Loucy (cell line): Measurements from ENCODE around the gene PANK3.

Experiments
- H2AFZ ChIP-seq: fragments of 200-600 bp; sonication (generic); 2 replicates; pipeline ENCODE4 v1.6.0; 2016; ENCODE audit warnings: antibody characterized with exemption, mild to moderate bottlenecking, low read length, moderate library complexity
- H3F3A ChIP-seq: fragments of 200-600 bp; 2 replicates; pipeline ENCODE4 v1.6.0; 2016; ENCODE audit warnings: antibody characterized with exemption, low read depth, mild to moderate bottlenecking
- H3K27me3 ChIP-seq: fragments of 200-600 bp; sonication (generic); 2 replicates; pipeline ENCODE4 v1.6.1; 2014; ENCODE audit warnings: low read length, mild to moderate bottlenecking; ENCODE audit not compliant: insufficient read depth, poor library complexity, severe bottlenecking
- H3K36me3 ChIP-seq: fragments of 200-600 bp; sonication (generic); 2 replicates; pipeline ENCODE4 v1.6.1; 2016; ENCODE audit warnings: low read length; ENCODE audit not compliant: insufficient read depth
- H3K4me1 ChIP-seq: fragments of 200-600 bp; sonication (generic); 2 replicates; pipeline ENCODE4 v1.5.1; 2014; ENCODE audit warnings: low read length, mild to moderate bottlenecking; ENCODE audit not compliant: insufficient read depth, poor library complexity, severe bottlenecking
- H3K4me2 ChIP-seq: fragments of 200-600 bp; sonication (generic); 2 replicates; pipeline ENCODE4 v1.6.0; 2014; ENCODE audit warnings: antibody characterized with exemption, low read length, low read depth, mild to moderate bottlenecking; ENCODE audit not compliant: poor library complexity, severe bottlenecking
- H3K4me3 ChIP-seq: fragments of 200-600 bp; sonication (generic); 2 replicates; pipeline ENCODE4 v1.5.1; 2014; ENCODE audit warnings: low read length, mild to moderate bottlenecking, mixed read lengths; ENCODE audit not compliant: poor library complexity, severe bottlenecking
- H3K79me2 ChIP-seq: fragments of 200-600 bp; sonication (generic); 2 replicates; pipeline ENCODE4 v1.6.1; 2014; ENCODE audit warnings: low read length; ENCODE audit not compliant: insufficient read depth
- H3K9ac ChIP-seq: fragments of 200-600 bp; sonication (generic); 2 replicates; pipeline ENCODE4 v1.6.0; 2014; ENCODE audit warnings: mild to moderate bottlenecking, low read depth, low read length, moderate library complexity; ENCODE audit not compliant: poor library complexity, severe bottlenecking
- H3K9me2 ChIP-seq: fragments of 200-600 bp; sonication (generic); replicated peaks from 2 replicates; pipeline ENCODE4 v1.6.1; 2016; ENCODE audit warnings: low read depth, low read length, mixed read lengths
- H3K9me3 ChIP-seq: fragments of 200-600 bp; sonication (generic); 2 replicates; pipeline ENCODE4 v1.6.1; 2014; ENCODE audit warnings: mild to moderate bottlenecking, antibody characterized with exemption, low read length, low read depth; ENCODE audit not compliant: insufficient read depth
- H4K20me1 ChIP-seq: fragments of 200-600 bp; sonication (generic); 2 replicates; pipeline ENCODE4 v1.6.0; 2014; ENCODE audit warnings: antibody characterized with exemption, low read length, mild to moderate bottlenecking; ENCODE audit not compliant: insufficient read depth, poor library complexity, severe bottlenecking
- EZH2phosphoT487 ChIP-seq: fragments of 200-600 bp; IDR thresholded peaks from 2 replicates; pipeline ENCODE4 v1.6.1; 2018; ENCODE audit warnings: antibody characterized with exemption, mild to moderate bottlenecking, moderate library complexity, borderline replicate concordance
- TF ChIP-seq, protein P1 (sequence below): fragments of 200-600 bp; sonication (generic); conservative IDR thresholded peaks from 2 replicates; pipeline ENCODE4 v1.5.1; 2014; ENCODE audit warnings: mild to moderate bottlenecking, antibody characterized with exemption, low read length

Gene PANK3

DNA sequence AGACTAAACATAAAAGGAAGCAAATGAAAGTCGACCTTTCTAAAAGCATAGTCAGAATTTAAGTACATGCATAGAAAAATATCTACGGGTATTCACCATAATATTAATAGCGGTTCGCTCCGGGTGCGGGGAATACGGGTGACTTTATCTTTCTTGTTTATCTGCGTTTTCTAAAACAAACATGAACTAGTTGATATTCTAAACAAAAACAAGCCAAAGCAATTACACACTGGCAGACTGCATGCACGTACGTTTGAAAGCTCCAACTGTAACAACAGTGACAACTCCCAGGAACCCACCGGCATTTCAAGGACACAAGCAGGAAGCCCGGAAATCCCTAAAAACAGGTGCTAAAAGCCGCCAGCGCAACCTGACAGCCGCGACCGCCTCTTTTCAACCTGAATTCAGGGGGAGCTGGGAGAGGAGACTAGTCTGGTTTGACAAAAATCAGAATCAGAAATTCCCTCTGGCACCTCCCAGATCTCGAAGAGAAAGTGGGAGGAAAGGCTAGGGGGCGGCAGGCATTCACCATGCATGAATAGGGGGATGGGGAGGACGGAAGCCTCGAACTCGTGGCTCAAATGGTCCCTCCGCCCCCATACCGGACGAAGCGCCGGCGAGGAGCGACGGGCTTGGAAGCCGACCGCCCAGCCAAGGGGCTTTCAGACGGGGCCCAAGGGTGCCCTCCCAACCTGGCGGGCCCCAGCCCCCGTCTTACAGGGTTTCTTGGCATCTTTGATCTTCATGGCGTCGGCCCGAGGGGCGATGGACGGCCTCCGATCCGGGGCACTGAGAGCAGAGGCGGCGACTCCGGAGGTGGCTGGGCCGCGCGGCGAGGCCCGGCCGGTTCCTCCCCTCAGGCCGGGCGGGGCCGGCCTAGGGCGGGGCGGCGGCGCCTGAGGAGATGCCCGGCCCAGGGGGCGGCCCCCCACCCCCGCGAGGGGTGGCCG, at the start of gene PANK3:
TSS of gene PANK3 (minus strand) at position 831 of the 950 bp plus-strand sequence. CDS start at position 746, 85 bp downstream.
- Histone ChIP-seq H3F3A (no peaks in the 10 kb centered on the region), H3K4me2 (peak within 1 kb of the TSS; percentile 90), H2AFZ (peak within 1 kb of the TSS; percentile 81; the same call in 1 of the 2 replicates), H3K4me3 (peak within 1 kb of the TSS; percentile 98), H3K79me2 (peaks cover 51% of the 10 kb centered on the region), H3K4me1 (peaks cover 15% of the 10 kb centered on the region), H3K9me3 (no peaks in the 10 kb centered on the region), H3K27me3 (no peaks in the 10 kb centered on the region), H3K9me2 (no peaks in the 10 kb centered on the region), H3K9ac (peak within 1 kb of the TSS; percentile 93), H4K20me1 (peaks cover 41% of the 10 kb centered on the region), H3K36me3 (no peaks in the 10 kb centered on the region)
- no peak for TF ChIP-seq EZH2phosphoT487
- TF ChIP-seq, protein P1, sequence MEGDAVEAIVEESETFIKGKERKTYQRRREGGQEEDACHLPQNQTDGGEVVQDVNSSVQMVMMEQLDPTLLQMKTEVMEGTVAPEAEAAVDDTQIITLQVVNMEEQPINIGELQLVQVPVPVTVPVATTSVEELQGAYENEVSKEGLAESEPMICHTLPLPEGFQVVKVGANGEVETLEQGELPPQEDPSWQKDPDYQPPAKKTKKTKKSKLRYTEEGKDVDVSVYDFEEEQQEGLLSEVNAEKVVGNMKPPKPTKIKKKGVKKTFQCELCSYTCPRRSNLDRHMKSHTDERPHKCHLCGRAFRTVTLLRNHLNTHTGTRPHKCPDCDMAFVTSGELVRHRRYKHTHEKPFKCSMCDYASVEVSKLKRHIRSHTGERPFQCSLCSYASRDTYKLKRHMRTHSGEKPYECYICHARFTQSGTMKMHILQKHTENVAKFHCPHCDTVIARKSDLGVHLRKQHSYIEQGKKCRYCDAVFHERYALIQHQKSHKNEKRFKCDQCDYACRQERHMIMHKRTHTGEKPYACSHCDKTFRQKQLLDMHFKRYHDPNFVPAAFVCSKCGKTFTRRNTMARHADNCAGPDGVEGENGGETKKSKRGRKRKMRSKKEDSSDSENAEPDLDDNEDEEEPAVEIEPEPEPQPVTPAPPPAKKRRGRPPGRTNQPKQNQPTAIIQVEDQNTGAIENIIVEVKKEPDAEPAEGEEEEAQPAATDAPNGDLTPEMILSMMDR = no peak

- Histone ChIP-seq H3F3A (no peaks in the 10 kb centered on the region), H3K9me3 (no peaks in the 10 kb centered on the region), H3K79me2 (no peaks in the 10 kb centered on the region), H3K9ac (no peak overlapping the region), H3K4me3 (no peak overlapping the region), H3K9me2 (no peaks in the 10 kb centered on the region), H3K4me2 (no peak overlapping the region), H3K4me1 (no peaks in the 10 kb centered on the region), H4K20me1 (no peaks in the 10 kb centered on the region), H3K27me3 (no peaks in the 10 kb centered on the region), H2AFZ (no peak overlapping the region), H3K36me3 (no peaks in the 10 kb centered on the region)
- no peak for TF ChIP-seq EZH2phosphoT487
- TF ChIP-seq, protein P1 = no peak
Measured at GRCh38 chr5:168624850-168625364, 45.7 kb upstream of the PANK3 start.

GRCh38 chr5:168620807-168621206, 41.6 kb upstream of the PANK3 start:
- H3K79me2 ChIP-seq = no peaks in the 10 kb centered on the region
- H3K36me3 ChIP-seq = no peaks in the 10 kb centered on the region
- no peak overlapping the region for H3K9ac ChIP-seq
- TF ChIP-seq EZH2phosphoT487 = no peak
- TF ChIP-seq, protein P1 = no peak
- H3F3A ChIP-seq = no peaks in the 10 kb centered on the region
- H3K4me2 ChIP-seq = no peak overlapping the region
- no peaks in the 10 kb centered on the region for H3K9me2 ChIP-seq
- H3K9me3 ChIP-seq = no peaks in the 10 kb centered on the region
- no peaks in the 10 kb centered on the region for H3K27me3 ChIP-seq
- no peak overlapping the region for H2AFZ ChIP-seq
- H4K20me1 ChIP-seq = no peaks in the 10 kb centered on the region
- H3K4me1 ChIP-seq = no peaks in the 10 kb centered on the region
- no peak overlapping the region for H3K4me3 ChIP-seq
